K562 treated with DMSO at 1 percent for 4 hours (cell line): ENCODE measurements around the gene GJB6. TPM values are rescaled to one million over a fixed set of nuclear protein-coding genes. Genes with fewer than 3 reads are reported as not detected.

ENCODE experiments used
- total RNA-seq: library from RNA; unstranded; fragments of 300-600 nt; gene quantifications from 2 replicates; pipeline ENCODE4 v1.2.3, GENCODE V29; 2022; ENCODE audit not compliant: insufficient read depth

The GJB6 gene
- total RNA-seq, result not detected in 2 replicates

DNA sequence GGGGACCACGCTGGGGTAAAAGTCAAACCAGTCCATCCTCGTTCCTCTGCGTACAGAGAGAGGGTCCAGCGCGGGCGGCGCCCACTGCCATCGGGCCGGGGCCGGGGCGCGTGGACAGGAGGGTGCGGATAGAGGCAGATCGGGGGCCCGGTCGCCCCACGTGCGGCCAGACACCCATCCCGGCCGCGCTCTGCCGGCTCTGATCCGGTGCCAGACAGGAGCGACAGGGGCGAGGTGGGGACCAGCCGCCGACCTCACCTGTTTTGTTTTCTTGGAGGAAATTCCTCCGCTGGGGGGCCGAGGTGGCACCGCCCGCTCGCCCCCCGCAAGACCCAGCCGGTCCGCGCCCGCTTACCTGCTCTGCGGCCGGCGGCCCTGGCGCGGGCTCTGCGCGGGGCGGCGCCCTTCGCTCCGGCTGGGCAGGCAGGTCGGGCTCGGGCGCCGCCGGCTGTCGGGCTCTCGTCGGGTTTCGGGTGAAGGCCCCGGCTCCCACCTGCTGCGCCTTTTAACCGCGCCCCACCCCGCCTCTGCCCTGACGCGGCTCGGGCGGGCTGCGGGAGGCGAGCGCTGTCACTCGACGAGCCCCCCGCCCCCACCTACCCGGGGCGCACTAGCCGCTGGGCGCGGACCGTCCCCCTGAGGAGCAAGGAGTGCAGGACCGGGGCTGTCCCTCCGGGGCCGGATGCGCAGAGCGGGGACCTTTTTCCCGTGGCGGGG lies at the start of gene GJB6:
Gene GJB6 (minus strand): TSS at position 481 of the 717 bp plus-strand sequence. CDS start 8,839 bp downstream, outside the sequence.

DNA sequence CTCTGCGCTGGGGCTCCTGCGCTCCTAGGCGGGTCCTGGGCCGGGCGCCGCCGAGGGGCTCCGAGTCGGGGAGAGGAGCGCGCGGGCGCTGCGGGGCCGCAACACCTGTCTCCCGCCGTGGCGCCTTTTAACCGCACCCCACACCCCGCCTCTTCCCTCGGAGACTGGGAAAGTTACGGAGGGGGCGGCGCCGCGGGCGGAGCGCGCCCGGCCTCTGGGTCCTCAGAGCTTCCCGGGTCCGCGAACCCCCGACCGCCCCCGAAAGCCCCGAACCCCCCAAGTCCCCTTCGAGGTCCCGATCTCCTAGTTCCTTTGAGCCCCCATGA lies 39.3 kb downstream of the GJB6 start, which contains the start of gene GJB2:
Gene GJB2 (minus strand): TSS at position 103 of the 326 bp plus-strand sequence. CDS start 3,357 bp downstream, outside the sequence.

Other genes starting within 250 kb of the GJB6 start
- not detected in 2 replicates for gene GJA3, start 71.3 kb downstream of the GJB6 start, total RNA-seq
- not detected in 2 replicates for gene GJB2, start 39.4 kb downstream of the GJB6 start, total RNA-seq